ENCODE measurements around the gene ATG14. TPM values are rescaled to one million over a fixed set of nuclear protein-coding genes. Genes with fewer than 3 reads are reported as not detected.

ATG14 gene
- total RNA-seq, 1 experiment from 2014 or later = 13.6 TPM

- CTCF ChIA-PET = no interaction called here
- TF ChIP-seq CTCF (conservative IDR thresholded peaks at IDR 0.05) (no peak), EZH2 (IDR thresholded peaks at IDR 0.05; ENCODE audit: low read depth) (no peak)
- Histone ChIP-seq H3K9me2 (ENCODE audit: insufficient read depth) (no peaks in the 10 kb centered on the region), H3K27ac (peak overlapping the region; percentile 62), H3K9me3 (ENCODE audit: insufficient read depth, low read depth) (no peaks in the 10 kb centered on the region), H3K36me3 (ENCODE audit: low read depth) (no peaks in the 10 kb centered on the region), H4K20me1 (ENCODE audit: insufficient read depth) (no peaks in the 10 kb centered on the region), H3K4me2 (peak overlapping the region; percentile 80), H3K4me1 (replicated peaks; ENCODE audit: insufficient read depth) (peaks cover 74% of the 10 kb centered on the region), H3F3A (ENCODE audit: insufficient read depth, low read depth) (peaks cover 43% of the 10 kb centered on the region), H3K27me3 (ENCODE audit: insufficient read depth, low read depth) (no peaks in the 10 kb centered on the region), H3K4me3 (peak overlapping the region; percentile 43; the same call in 1 of the 2 replicates), H2AFZ (peak overlapping the region; percentile 72), H3K79me2 (ENCODE audit: low read depth) (no peaks in the 10 kb centered on the region)
- BruUV-seq (replicated peaks) = no TSS peak
- peak; percentile 60 to 77 for DNase-seq
- POLR2A ChIA-PET (ENCODE audit: unreplicated experiment) = interaction anchor here (0.6 kb wide), 4 partner anchors 44 to 803 kb away, joined by 4 to 8 read pairs (median 4); no protein-coding TSS in a partner anchor
- intact Hi-C loops (cut with micrococcal nuclease; ENCODE audit: unreplicated experiment) = no loop called here
Measured at GRCh38 chr14:55454264-55455002, 42.8 kb upstream of the ATG14 start.

GRCh38 chr14:55451950-55452349, 40.3 kb upstream of the ATG14 start:
- no TSS peak for BruUV-seq (replicated peaks)

GRCh38 chr14:55451398-55451797, 39.8 kb upstream of the ATG14 start:
- Histone ChIP-seq H3K27ac (no peak overlapping the region), H4K20me1 (ENCODE audit: insufficient read depth) (no peaks in the 10 kb centered on the region), H3K79me2 (ENCODE audit: low read depth) (no peaks in the 10 kb centered on the region), H3K27me3 (ENCODE audit: insufficient read depth, low read depth) (no peaks in the 10 kb centered on the region), H3K9me3 (ENCODE audit: insufficient read depth, low read depth) (no peaks in the 10 kb centered on the region), H3F3A (ENCODE audit: insufficient read depth, low read depth) (peaks cover 46% of the 10 kb centered on the region), H2AFZ (no peak overlapping the region), H3K4me2 (peak overlapping the region; percentile 9; the same call in 1 of the 2 replicates), H3K9me2 (ENCODE audit: insufficient read depth) (no peaks in the 10 kb centered on the region), H3K36me3 (ENCODE audit: low read depth) (no peaks in the 10 kb centered on the region), H3K4me3 (no peak overlapping the region), H3K4me1 (replicated peaks; ENCODE audit: insufficient read depth) (peaks cover 86% of the 10 kb centered on the region)
- intact Hi-C loops (cut with micrococcal nuclease; ENCODE audit: unreplicated experiment) = no loop called here
- CTCF ChIA-PET = no interaction called here
- no TSS peak for BruUV-seq (replicated peaks)
- no peak for DNase-seq
- POLR2A ChIA-PET (ENCODE audit: unreplicated experiment) = no interaction called here
- TF ChIP-seq EZH2 (IDR thresholded peaks at IDR 0.05; ENCODE audit: low read depth) (no peak), CTCF (conservative IDR thresholded peaks at IDR 0.05) (no peak)

More at GRCh38 chr14:55451950-55452349, 40.3 kb upstream of the ATG14 start:
- no peak overlapping the region for H3K4me3 ChIP-seq
- H3K27me3 ChIP-seq (ENCODE audit: insufficient read depth, low read depth) = no peaks in the 10 kb centered on the region
- no peaks in the 10 kb centered on the region for H3K36me3 ChIP-seq (ENCODE audit: low read depth)
- no peak overlapping the region for H2AFZ ChIP-seq
- no peaks in the 10 kb centered on the region for H3K9me2 ChIP-seq (ENCODE audit: insufficient read depth)
- peaks cover 46% of the 10 kb centered on the region for H3F3A ChIP-seq (ENCODE audit: insufficient read depth, low read depth)
- ChIA-PET CTCF (no interaction called here), POLR2A (ENCODE audit: unreplicated experiment) (no interaction called here)
- no peak for DNase-seq
- H3K4me2 ChIP-seq = no peak overlapping the region
- H3K27ac ChIP-seq = no peak overlapping the region
- H3K79me2 ChIP-seq (ENCODE audit: low read depth) = no peaks in the 10 kb centered on the region
- H4K20me1 ChIP-seq (ENCODE audit: insufficient read depth) = no peaks in the 10 kb centered on the region
- intact Hi-C loops (cut with micrococcal nuclease; ENCODE audit: unreplicated experiment) = no loop called here
- no peaks in the 10 kb centered on the region for H3K9me3 ChIP-seq (ENCODE audit: insufficient read depth, low read depth)
- H3K4me1 ChIP-seq (replicated peaks; ENCODE audit: insufficient read depth) = peaks cover 80% of the 10 kb centered on the region
- TF ChIP-seq EZH2 (IDR thresholded peaks at IDR 0.05; ENCODE audit: low read depth) (no peak), CTCF (conservative IDR thresholded peaks at IDR 0.05) (no peak)
